Measurements from ENCODE around the gene ZBTB32. TPM values are rescaled to one million over a fixed set of nuclear protein-coding genes. Genes with fewer than 3 reads are reported as not detected.

Gene ZBTB32
- total RNA-seq, 1 experiment from 2014 or later = not detected

DNA sequence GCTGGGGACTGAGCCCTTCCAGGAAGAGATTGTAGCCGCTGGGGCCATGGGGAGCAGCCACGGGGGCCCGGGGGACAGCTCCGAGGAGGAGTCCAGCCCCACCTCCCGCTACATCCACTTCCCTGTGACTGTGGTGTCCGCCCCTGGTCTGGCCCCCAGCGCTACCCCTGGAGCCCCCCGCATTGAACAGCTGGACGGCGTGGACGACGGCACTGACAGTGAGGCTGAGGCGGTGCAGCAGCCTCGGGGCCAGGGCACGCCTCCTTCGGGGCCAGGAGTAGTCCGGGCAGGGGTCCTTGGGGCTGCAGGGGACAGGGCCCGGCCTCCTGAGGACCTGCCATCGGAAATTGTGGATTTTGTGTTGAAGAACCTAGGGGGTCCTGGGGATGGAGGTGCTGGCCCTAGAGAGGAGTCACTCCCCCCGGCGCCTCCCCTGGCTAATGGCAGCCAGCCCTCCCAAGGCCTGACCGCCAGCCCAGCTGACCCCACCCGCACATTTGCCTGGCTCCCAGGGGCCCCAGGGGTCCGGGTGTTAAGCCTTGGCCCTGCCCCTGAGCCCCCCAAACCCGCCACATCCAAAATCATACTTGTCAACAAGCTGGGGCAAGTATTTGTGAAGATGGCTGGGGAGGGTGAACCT lies 28.3 kb downstream of the ZBTB32 start:
- POLR2A ChIA-PET (ENCODE audit: unreplicated experiment) = no interaction called here
- no peaks in the 10 kb centered on the region for H3K4me1 ChIP-seq (replicated peaks; ENCODE audit: insufficient read depth)
- no peak overlapping the region for H3K4me3 ChIP-seq
- intact Hi-C loops (cut with micrococcal nuclease; ENCODE audit: unreplicated experiment) = no loop called here
- no peaks in the 10 kb centered on the region for H3K27me3 ChIP-seq (ENCODE audit: insufficient read depth, low read depth)
- no peak for DNase-seq
- TF ChIP-seq EZH2 (IDR thresholded peaks at IDR 0.05; ENCODE audit: low read depth) = no peak
- TF ChIP-seq, protein P1, sequence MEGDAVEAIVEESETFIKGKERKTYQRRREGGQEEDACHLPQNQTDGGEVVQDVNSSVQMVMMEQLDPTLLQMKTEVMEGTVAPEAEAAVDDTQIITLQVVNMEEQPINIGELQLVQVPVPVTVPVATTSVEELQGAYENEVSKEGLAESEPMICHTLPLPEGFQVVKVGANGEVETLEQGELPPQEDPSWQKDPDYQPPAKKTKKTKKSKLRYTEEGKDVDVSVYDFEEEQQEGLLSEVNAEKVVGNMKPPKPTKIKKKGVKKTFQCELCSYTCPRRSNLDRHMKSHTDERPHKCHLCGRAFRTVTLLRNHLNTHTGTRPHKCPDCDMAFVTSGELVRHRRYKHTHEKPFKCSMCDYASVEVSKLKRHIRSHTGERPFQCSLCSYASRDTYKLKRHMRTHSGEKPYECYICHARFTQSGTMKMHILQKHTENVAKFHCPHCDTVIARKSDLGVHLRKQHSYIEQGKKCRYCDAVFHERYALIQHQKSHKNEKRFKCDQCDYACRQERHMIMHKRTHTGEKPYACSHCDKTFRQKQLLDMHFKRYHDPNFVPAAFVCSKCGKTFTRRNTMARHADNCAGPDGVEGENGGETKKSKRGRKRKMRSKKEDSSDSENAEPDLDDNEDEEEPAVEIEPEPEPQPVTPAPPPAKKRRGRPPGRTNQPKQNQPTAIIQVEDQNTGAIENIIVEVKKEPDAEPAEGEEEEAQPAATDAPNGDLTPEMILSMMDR (conservative IDR thresholded peaks at IDR 0.05) = no peak
- H3K9me3 ChIP-seq (ENCODE audit: insufficient read depth, low read depth) = no peaks in the 10 kb centered on the region
- H2AFZ ChIP-seq = no peak overlapping the region
- H3K27ac ChIP-seq = no peak overlapping the region
- BruUV-seq (replicated peaks) = no TSS peak
- H3K36me3 ChIP-seq (ENCODE audit: low read depth) = no peaks in the 10 kb centered on the region; the same call in 1 of the 2 replicates
- no peaks in the 10 kb centered on the region for H3K79me2 ChIP-seq (ENCODE audit: low read depth)
- no peaks in the 10 kb centered on the region; the same call in 1 of the 2 replicates for H3F3A ChIP-seq (ENCODE audit: insufficient read depth, low read depth)
- no peaks in the 10 kb centered on the region for H4K20me1 ChIP-seq (ENCODE audit: insufficient read depth)
- H3K9me2 ChIP-seq (ENCODE audit: insufficient read depth) = no peaks in the 10 kb centered on the region
- H3K4me2 ChIP-seq = no peak overlapping the region
- CTCF ChIA-PET = no interaction called here

DNA sequence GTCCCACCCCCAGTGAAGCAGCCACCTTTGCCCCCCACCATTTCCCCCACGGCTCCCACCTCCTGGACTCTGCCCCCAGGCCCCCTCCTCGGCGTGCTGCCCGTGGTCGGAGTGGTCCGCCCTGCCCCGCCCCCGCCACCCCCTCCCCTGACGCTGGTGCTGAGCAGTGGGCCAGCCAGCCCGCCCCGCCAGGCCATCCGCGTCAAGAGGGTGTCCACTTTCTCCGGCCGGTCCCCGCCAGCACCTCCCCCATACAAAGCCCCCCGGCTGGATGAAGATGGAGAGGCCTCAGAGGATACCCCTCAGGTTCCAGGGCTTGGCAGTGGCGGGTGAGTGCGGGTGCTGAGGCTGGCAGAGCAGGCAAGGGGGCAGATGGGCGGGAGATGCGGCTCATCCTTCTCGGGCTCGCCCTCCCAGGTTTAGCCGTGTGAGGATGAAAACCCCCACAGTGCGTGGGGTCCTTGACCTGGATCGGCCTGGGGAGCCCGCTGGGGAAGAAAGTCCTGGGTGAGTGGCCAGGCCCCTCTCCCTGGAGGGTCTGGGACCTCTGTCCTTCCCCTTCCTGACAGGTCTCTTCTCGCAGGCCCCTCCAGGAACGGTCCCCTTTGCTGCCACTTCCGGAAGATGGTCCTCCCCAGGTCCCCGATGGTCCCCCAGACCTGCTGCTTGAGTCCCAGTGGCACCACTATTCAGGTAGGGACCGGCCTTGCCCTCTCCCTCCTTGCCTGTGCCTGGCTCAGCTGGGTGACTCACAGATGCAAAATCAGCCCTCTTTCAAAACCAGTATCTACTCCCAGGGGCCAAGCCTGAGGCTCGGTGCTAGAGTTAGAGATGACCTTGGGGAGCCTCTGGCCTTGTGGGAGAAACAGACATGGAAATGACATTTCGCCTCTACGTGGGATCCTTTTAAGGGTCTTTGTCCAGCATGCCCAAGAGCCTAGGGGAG lies 29.1 kb downstream of the ZBTB32 start:
- Histone ChIP-seq H4K20me1 (ENCODE audit: insufficient read depth) (no peaks in the 10 kb centered on the region), H3K27me3 (ENCODE audit: insufficient read depth, low read depth) (no peaks in the 10 kb centered on the region), H3K79me2 (ENCODE audit: low read depth) (no peaks in the 10 kb centered on the region), H3K4me3 (no peak overlapping the region), H3K4me1 (replicated peaks; ENCODE audit: insufficient read depth) (no peaks in the 10 kb centered on the region), H3K9me2 (ENCODE audit: insufficient read depth) (no peaks in the 10 kb centered on the region), H3K9me3 (ENCODE audit: insufficient read depth, low read depth) (no peaks in the 10 kb centered on the region), H3K27ac (no peak overlapping the region), H2AFZ (no peak overlapping the region), H3K36me3 (ENCODE audit: low read depth) (no peaks in the 10 kb centered on the region; the same call in 1 of the 2 replicates), H3F3A (ENCODE audit: insufficient read depth, low read depth) (no peaks in the 10 kb centered on the region; the same call in 1 of the 2 replicates), H3K4me2 (no peak overlapping the region)
- intact Hi-C loops (cut with micrococcal nuclease; ENCODE audit: unreplicated experiment) = no loop called here
- no peak for DNase-seq
- no TSS peak for BruUV-seq (replicated peaks)
- no peak for TF ChIP-seq EZH2 (IDR thresholded peaks at IDR 0.05; ENCODE audit: low read depth)
- TF ChIP-seq, protein P1 (conservative IDR thresholded peaks at IDR 0.05) = no peak
- CTCF ChIA-PET = no interaction called here
- POLR2A ChIA-PET (ENCODE audit: unreplicated experiment) = no interaction called here

DNA sequence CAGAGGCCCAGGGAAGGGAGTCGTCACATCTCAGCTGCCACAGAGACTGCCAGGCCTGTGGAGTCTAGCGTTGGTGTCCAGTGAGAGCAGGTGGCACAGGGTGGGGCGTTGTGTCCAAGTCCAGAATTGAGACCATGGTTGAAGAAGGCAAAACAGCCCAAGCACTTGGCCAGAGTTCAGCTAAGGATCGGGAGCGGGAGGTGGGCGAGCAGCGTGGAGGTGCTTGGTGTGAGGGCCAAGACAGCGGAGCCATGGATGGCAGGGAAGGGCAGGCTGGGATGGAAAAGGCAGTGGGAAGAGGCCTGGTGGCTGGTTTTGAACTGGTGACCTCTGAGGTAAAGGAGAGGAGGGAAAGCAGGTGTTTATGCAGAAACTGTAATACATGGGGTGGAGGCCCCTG lies 29.9 kb downstream of the ZBTB32 start:
- H3K79me2 ChIP-seq (ENCODE audit: low read depth) = no peaks in the 10 kb centered on the region
- H3K9me3 ChIP-seq (ENCODE audit: insufficient read depth, low read depth) = no peaks in the 10 kb centered on the region
- CTCF ChIA-PET = no interaction called here
- no peak for DNase-seq
- no peaks in the 10 kb centered on the region for H3K9me2 ChIP-seq (ENCODE audit: insufficient read depth)
- H3K4me1 ChIP-seq (replicated peaks; ENCODE audit: insufficient read depth) = no peaks in the 10 kb centered on the region
- no TSS peak for BruUV-seq (replicated peaks)
- peaks cover 8% of the 10 kb centered on the region; the same call in 1 of the 2 replicates for H3F3A ChIP-seq (ENCODE audit: insufficient read depth, low read depth)
- no peak overlapping the region for H2AFZ ChIP-seq
- intact Hi-C loops (cut with micrococcal nuclease; ENCODE audit: unreplicated experiment) = no loop called here
- no peaks in the 10 kb centered on the region for H3K27me3 ChIP-seq (ENCODE audit: insufficient read depth, low read depth)
- H3K36me3 ChIP-seq (ENCODE audit: low read depth) = no peaks in the 10 kb centered on the region; the same call in 1 of the 2 replicates
- no peak overlapping the region for H3K27ac ChIP-seq
- H4K20me1 ChIP-seq (ENCODE audit: insufficient read depth) = no peaks in the 10 kb centered on the region
- POLR2A ChIA-PET (ENCODE audit: unreplicated experiment) = no interaction called here
- TF ChIP-seq, protein P1 (conservative IDR thresholded peaks at IDR 0.05) = no peak
- TF ChIP-seq EZH2 (IDR thresholded peaks at IDR 0.05; ENCODE audit: low read depth) = no peak
- H3K4me2 ChIP-seq = no peak overlapping the region
- no peak overlapping the region for H3K4me3 ChIP-seq
